ENCODE measurements around the gene VDAC2.

DNA sequence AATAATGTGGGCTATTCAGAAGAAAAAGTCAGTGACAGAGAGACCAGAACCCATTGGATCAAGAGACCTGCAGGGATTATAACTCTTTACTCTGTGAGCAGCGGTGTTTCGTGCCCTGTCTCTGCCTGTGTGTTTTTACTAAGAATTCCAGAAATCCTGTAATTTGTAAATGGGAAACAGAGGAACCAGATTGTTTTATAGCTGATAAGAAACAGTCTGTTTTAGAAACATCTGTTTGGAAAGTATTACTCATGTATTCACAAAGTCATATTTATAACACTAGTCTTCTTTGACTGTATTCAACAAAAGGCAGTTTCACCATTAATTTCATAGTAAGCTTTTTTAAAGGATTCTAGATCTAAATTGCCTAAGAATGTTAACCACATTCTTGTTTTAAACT is 30.0 kb upstream of the VDAC2 start:
- TF ChIP-seq, protein P1, sequence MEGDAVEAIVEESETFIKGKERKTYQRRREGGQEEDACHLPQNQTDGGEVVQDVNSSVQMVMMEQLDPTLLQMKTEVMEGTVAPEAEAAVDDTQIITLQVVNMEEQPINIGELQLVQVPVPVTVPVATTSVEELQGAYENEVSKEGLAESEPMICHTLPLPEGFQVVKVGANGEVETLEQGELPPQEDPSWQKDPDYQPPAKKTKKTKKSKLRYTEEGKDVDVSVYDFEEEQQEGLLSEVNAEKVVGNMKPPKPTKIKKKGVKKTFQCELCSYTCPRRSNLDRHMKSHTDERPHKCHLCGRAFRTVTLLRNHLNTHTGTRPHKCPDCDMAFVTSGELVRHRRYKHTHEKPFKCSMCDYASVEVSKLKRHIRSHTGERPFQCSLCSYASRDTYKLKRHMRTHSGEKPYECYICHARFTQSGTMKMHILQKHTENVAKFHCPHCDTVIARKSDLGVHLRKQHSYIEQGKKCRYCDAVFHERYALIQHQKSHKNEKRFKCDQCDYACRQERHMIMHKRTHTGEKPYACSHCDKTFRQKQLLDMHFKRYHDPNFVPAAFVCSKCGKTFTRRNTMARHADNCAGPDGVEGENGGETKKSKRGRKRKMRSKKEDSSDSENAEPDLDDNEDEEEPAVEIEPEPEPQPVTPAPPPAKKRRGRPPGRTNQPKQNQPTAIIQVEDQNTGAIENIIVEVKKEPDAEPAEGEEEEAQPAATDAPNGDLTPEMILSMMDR (conservative IDR thresholded peaks at IDR 0.05; ENCODE audit: low read length): no peak
- TF ChIP-seq EZH2phosphoT487 (IDR thresholded peaks at IDR 0.05; ENCODE audit: borderline replicate concordance, low read depth, low read length): no peak

Measured in OCI-LY7 (cell line).